Panc1 (cell line): ENCODE data around the gene PIK3R4.

Experiments
- CTCF ChIP-seq: fragments of 450-650 bp; IDR thresholded peaks from 2 replicates; pipeline ENCODE4 v1.5.1; 2017; ENCODE audit warnings: mild to moderate bottlenecking
- POLR2AphosphoS5 ChIP-seq: IDR thresholded peaks from 2 replicates; pipeline ENCODE4 v1.6.1; 2012; ENCODE audit warnings: mild to moderate bottlenecking, low read depth, low read length, moderate library complexity

- TF ChIP-seq CTCF (no peak), POLR2AphosphoS5 (no peak)
These were observed 90.0 kb downstream of the PIK3R4 start for GRCh38 chr3:130656627-130657026.
